ENCODE measurements around the gene YTHDC1.

DNA sequence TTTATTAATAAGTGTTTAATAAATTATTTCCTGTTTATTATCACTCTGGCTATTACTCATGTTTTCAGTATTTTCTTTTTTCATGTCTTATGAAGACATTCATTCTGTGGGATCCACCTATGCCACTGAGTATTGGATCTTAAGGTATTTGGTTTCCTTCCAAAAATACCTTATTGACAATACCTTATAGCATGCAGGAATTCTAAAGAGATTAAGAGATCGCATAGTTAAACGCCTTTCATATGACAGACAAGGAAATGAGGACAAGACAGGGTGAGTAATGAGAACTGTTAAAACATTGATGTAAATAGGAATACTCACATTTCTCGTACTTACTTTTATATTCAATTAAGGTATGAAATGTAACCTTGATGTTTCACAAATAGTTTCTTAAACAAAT, 66.2 kb downstream of the YTHDC1 start:
- TF ChIP-seq FOXK2 (IDR thresholded peaks at IDR 0.05) (no peak), HDGF (IDR thresholded peaks at IDR 0.05; ENCODE audit: borderline replicate concordance) (no peak), TARDBP (IDR thresholded peaks at IDR 0.05) (no peak), ZNF384 (IDR thresholded peaks at IDR 0.05) (no peak), BHLHE40 (IDR thresholded peaks at IDR 0.05; ENCODE audit: borderline replicate concordance) (no peak), FOXM1 (IDR thresholded peaks at IDR 0.05; ENCODE audit: borderline replicate concordance) (no peak), NFRKB (IDR thresholded peaks at IDR 0.05) (no peak)
- TF ChIP-seq, protein P1, sequence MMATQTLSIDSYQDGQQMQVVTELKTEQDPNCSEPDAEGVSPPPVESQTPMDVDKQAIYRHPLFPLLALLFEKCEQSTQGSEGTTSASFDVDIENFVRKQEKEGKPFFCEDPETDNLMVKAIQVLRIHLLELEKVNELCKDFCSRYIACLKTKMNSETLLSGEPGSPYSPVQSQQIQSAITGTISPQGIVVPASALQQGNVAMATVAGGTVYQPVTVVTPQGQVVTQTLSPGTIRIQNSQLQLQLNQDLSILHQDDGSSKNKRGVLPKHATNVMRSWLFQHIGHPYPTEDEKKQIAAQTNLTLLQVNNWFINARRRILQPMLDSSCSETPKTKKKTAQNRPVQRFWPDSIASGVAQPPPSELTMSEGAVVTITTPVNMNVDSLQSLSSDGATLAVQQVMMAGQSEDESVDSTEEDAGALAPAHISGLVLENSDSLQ (IDR thresholded peaks at IDR 0.05): no peak
